Stimulated activated CD8-positive, alpha-beta memory T cell treated with anti-CD3 and anti-CD28 coated beads, Interleukin-7, amount 100 ng/mL, for 1 hour (primary cell): ENCODE results near the gene CUL9.

Source experiments
- DNase-seq, 2 donors: peaks; one replicate each; pipeline ENCODE4 v3.0.0-alpha.2; 2020; ENCODE audit warnings: low read depth in 2 of 2

The CUL9 gene

DNA sequence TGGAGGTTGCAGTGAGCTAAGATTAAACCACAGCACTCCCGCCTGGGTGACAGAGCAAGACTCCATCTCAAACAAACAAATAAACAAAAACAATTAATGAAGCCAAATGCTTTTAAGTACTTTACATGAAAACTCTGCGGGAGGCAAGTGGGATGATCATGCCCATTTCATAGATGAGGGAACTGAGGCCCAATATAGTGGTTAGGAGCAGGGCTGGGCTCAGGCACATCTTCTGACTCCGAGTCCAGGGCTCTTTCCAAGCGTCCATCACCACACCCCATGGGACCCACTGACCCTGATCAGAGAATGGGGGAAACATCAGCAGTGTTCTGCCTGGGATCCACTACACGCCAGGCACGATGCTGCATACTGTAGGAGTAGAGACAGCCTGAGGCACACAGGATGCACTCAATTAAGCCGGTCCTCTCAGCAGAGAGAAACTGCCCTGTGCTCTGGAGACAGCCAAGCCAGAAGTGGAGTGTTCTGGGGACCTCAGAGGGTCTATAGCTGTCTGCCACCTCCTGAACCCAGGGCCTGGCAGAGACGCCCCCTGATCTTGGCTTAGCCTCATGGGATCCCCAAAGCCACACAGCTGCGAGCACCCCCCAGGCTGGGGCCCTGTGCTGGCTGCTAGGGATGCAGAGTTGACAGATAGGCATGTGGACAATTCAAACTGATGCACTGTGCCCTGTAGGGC is 74.8 kb downstream of the CUL9 start:
- DNase-seq = no peak

DNA sequence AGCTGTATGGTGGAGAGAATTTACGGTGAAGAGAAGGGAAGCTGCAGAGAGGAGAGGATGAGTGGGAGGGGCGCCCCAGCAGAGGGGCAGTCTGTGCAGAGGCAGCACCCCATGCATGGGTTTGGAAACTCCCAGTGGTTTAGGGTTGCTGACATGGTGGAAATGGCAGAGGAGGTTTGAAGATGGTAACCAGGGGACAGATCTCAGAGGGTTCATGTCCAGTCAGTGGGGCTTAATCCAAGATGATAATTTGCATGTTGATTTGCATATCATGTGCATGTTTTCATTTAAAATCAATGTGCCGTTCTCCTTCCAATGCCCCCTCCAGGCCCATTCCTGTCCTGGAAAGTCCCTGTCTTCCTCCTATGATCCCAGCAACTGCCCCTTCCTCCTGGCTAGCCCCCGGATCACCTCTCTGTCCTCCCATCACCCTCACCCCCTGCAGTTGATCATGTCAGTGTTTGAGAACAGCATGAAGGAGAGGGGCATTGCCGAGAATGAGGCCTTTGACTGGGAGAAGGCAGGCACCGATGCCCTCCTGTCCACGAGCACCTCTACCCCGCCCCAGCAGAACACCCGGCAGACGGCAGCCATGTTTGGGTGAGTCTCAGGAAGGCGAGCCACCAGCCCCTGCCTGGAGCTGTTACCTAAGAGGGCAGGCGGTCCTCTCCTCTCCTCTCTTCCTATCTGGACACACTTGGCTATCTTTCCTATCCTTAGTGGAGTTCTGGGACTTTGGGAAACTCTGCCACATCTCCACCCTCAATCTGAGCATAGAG is 75.6 kb downstream of the CUL9 start:
- no peak for DNase-seq

DNA sequence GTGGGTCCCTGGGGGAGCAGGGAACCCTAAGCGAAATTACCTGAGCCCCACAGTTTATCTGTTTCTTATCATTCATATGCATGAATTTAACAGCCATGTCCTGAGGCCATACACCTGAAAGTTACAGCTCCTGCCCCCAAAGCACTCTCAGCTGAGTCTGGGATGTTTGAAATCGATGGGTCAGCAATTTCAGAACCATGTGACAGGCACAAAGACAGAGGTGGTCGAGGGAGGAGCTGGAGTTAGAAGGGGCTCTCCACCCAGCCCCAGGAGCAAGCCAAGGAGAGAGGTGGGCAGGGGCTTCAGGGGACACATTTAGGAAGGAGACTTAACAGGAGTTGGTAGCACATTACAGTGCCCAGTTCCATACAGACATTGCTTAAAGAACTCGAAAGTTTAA is 76.2 kb downstream of the CUL9 start:
- DNase-seq = no peak

DNA sequence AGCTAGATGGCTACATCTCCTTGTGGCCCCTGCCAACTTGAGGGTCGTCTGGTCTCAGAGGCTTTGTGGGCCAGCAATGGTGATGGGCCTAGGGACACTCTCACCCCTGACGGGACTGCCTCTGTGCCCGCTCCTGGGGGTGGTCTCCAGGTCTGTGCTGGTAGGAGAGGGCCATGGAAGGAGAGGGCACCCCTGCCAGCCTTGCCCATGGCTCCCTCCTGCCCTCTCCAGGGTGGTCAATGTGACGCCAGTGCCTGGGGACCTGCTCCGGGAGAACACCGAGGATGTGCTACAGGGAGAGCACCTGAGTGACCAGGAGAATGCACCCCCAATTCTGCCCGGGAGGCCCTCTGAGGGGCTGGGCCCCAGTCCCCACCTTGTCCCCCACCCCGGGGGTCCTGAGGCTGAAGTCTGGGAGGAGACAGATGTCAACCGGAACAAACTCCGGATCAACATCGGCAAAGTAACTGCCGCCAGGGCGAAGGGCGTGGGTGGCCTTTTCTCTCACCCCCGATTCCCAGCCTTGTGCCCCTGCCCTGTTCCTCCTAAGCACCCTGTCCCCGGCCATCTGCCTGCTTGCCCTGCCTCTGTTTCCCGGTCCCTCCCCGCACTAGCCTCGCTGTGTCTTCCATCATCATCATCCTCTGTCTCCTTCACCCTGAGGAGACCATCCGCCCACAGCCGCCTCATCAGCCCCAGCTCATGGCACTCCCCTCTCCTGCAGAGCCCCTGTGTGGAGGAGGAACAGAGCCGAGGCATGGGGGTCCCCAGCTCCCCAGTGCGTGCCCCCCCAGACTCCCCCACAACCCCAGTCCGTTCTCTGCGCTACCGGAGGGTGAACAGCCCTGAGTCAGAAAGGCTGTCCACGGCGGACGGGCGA is 77.1 kb downstream of the CUL9 start:
- no peak for DNase-seq

DNA sequence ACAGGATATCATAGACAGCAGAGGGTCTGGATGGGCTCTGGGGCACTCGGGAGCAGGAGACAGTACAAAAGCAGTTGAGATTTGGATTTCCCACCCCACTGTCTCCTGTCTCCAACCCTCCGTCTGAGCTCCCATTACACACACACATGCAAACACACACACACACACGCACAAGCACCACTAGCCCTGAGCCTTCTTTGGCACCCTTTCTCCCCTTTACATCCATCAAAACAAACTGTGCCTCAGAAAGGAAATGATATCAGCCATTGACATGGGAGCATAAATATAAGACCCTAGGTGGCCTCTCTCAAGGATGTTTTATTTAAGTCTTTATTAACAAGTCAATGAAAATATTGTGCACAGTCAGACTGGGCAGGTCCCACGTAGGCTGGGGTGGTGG is 78.8 kb downstream of the CUL9 start:
- DNase-seq = no peak

DNA sequence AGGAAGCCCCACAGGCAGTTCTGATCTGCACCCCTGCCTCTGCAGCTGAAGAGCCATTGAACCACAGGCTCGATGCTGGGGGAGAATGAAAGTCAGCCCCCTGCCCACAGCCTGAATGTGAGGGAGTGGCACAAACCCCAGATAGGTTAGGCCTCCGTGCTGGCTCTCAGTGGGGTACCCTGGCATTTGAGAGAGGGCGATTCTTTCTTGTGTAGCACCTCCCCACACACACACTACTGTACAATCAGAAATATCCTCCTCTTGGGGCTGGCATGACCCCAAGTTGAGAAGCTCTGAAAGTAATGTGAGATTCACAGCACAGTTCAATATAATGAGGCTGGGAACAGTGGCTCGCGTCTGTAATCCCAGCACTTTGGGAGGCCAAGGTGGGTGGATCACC is 79.2 kb downstream of the CUL9 start:
- no peak for DNase-seq

DNA sequence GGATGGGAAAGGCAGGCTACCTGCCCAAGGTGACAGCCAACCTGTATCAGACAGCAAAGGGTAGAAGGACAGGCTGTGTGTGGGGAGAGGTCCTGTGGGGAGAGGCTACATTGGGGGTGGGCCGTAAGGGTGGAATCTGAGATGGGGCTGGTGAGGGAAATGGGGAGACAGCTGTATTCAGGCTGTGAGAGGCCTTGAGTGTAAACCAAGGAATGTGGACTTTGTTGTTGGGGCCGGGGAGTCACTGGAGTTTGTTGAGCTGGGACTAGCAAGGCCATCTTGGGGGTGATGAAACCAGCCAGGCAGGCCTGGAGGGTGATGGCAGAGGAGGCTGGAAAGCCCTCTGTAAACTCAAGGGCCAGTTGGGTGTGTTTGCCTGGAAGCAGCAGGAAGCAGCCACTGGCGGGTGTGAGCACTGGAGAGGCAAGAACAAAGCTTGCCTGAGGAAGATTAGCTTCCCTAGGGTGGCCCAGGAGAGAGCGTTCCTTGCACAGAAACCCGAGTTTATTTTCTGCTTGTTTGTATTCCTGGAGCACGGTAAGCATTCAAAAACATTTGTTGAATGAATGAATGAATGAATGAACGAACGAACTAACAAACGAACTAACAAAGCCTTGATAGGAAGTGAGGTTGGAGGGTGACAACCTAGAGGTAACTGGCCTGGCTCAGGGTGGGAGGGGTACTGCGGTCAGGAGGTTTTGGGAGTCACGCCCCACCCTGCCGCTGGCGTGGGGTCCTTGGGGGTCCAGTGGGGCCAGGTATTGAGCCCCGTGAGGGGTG is 80.2 kb downstream of the CUL9 start:
- no peak for DNase-seq

DNA sequence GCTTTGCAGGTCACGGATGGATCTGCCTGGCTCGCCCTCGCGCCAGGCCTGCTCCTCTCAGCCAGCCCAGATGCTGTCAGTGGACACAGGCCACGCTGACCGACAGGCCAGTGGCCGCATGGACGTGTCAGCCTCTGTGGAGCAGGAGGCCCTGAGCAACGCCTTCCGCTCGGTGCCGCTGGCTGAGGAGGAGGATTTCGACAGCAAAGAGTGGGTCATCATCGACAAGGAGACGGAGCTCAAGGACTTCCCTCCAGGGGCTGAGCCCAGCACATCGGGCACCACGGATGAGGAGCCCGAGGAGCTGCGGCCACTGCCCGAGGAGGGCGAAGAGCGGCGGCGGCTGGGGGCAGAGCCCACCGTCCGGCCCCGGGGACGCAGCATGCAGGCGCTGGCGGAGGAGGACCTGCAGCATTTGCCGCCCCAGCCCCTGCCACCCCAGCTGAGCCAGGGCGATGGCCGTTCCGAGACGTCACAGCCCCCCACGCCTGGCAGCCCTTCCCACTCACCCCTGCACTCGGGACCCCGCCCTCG is 80.9 kb downstream of the CUL9 start:
- no peak for DNase-seq

DNA sequence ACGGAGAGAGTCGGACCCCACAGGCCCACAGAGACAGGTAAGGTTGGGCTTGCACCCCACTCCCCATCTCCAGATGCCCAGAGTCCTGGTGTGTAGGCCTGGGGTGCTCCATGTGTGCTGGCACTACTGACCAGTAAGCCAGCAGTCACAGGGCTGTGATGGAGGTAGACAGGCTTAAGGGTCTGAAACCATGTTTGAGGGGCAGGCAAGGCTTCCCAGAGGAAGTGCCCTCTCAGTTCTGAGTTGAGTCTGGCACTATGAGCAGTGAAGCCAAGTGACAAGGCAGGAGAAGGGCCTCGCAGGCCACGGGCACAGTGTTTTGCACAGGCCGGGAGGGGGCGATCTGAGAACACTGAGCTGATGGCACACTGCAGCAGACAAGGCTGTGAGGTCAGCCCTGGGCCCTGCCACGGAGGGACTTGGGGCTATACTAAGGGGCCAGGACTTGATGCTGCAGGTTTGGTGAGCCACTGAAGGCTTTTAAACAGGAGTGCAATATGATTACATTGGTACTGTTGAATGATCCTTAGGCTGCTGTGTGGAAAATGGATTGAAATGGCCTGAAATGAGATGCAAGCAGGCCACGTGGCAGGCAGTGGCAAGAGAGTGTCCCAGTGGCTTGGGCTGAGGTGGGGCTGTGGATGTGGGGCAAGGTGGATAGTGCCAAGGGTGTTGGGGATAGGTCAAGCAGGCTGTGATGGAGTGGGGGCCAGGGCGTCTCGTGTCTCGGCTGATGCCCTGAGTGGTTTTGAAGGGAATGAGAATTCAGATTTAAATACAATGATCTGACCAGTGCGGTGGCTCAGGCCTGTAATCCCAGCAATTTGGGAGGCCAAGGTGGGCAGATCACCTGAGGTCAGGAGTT is 81.5 kb downstream of the CUL9 start:
- DNase-seq = peak; percentile 40 to 53

DNA sequence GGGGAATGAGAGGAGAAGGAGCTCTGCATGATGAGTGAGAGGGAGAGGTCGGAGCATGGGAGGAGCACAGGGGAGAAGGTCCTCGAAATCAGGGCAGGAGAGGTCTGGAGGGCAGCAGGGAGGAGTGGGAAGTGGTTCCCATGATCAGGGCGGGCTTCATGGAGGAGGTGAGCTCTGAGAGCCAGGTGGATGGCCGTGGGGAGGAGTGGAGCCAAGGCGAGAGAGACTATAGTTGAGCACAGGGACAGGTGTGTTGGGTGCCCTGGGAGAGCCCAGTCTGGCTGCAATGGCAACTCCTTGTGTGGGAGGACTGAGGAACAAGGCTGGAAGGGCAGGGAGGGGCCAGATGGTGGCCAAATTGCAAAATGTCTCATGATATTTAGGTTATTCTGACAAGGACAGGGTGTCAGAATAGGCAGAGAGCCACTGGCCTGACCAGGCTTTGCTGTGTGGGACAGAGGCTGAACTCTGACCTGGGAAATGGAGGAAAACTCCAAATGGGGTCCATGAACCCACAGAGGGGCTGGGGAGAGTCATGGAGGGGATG is 82.7 kb downstream of the CUL9 start:
- DNase-seq = no peak

DNA sequence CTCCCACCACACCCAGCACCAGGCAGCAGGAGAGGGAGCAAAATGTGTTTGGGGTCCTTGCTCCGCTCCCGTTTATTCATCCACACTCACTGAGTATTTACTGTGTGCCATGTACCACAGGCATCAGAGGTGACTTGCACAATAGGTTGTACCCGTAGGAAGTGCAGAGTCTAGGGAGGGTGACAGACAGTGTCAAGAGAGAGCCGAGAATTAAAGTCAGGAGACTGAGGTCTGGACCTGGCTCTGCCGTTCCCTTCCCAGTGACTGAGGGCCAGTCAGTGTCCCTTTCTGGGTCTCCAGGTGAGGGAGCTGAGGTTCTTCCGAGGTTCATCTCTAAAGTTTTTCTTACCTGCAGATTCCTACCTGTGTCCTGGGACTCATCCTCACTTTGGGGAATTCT is 83.6 kb downstream of the CUL9 start:
- no peak for DNase-seq

DNA sequence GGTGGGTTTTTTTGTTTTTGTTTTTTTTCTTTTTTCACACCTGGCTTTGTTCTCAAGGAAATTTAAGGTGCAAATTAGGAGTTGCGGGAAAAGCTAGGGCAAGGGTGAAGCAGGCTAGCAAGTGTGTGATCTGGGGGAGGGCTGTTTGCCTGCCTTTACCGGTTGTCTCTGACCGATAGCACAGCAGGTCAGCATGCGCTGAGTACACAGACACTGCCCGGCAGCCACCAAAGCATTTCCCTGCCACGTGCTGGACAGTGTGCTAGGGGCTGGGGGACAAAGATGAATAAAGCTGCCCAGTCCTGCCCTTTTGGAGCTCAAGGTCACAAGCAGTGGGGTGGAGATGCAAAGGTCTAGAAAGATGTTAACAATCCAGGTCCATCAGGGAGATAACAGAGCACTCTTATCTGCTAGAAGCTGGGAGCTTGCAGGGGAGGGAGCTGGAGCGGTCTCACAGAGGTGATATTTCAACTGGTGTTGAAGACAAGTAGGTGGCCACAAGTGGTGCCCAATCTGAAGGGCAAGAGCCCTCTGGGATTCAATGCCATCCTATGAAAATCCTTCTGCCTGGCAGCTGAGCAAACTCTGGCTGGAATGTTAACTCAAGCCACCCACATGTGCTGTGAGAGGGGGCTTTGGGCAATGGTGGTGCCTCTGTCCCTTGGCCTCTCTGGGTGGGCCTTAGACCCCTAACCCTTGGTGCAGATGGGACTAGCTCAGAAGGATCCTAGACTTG is 85.8 kb downstream of the CUL9 start:
- DNase-seq = no peak

DNA sequence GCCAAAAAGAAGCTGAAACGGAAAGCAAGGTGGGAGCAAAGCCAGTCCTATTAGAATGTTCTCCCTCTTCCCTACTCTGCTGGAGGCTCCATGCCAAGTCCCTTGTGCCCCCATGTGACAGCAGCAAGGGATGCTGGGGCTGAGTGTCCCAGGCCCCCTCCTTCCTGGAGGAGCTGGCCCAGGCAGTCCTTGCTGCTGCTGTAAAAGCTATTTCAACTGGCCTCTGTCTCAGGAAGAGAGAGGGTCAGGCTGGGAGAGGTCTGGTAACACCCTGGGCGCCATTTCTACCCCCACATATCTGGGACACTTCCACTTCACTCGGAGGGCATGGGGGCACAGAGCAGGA is 86.3 kb downstream of the CUL9 start:
- no peak for DNase-seq

DNA sequence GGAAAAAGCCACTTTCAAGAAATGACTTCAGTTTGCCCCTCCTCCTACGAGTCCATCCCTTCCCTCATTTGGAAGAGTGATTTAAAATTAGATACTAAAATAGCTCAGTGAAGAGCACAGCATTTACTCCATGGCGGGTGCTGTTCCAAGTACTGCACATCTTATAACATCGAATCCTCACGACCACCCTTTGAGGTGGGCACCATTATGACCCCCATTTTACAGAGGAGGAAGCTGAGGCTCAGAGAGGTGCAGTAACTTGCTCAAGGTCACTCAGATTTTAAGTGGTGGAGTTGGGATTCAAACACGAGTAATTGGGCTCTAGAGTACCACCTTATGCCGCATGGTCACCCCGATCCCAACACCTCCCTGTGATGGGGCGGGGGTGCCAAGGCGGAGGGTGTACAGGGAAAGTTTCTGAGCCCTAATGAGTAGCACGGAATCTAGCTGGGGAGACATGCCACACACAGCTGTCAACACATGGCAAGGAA is 86.8 kb downstream of the CUL9 start:
- DNase-seq = no peak

DNA sequence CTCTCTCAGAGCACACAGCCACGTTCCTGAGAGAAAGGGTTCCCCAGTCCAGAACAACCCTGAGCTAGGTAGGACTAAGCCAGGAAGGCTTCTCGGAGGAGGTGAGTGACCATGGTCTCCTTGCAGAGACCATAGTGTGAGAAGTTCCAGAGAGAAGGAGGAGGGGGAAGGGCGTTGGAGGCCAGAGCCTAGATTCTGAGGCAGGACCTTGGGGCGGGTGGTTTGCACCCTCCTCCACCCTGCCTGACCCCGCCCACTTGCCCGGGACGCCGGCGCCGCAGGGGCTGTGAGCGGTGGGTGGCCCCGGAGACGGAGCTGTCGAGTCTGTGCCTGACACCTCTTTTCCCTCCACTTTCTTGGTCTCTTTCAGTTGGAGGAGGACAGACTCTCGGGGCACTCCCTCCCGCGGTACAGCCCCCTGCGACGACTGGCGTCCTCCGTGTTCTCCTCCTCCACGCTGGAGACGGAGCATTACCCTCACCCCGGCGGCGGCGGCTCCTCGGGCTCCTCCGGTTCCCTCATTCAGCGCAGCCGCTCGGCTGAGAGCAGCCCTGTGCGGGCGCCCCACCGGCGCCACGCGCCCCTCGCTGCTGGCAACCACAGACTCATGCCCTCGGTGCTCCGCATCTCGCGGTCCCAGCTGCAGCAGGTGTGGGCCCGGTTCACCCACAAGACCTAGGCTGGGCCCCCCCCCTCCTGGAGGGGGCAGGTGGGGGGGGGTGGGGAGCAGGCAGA is 87.4 kb downstream of the CUL9 start:
- DNase-seq = no peak

DNA sequence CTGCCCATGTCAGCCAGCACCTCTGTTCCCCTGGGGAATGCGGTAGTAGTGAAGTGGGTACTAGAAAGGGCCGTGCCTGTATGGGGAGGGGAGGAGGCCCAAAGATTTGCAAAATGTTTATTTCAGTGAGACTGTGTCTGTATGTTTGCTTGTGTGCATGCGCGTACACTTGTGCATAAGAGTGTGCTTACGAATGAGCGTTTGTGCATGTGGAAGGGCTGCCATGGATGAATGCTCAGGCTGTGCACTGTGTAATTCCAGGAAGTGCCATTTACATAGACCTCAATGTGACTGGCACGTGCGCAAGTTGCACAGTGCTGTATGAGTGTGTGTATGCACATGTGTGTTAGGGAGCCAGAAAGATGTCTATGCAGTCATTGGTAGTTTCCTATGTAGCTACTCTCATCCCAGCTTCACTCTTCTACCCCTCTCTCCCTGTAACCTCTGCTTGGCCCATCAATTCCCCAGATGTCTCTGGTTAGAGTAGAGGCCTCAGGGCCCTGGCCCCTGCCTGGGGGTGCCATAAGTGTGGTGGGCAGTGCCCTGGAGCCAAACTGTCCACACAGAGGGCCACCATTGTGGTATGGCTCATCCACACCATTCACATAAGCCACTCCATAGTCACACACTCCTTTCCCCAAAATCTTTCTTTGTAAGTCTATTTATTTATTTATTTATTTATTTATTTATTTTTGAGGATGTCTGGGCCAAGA is 89.3 kb downstream of the CUL9 start:
- DNase-seq = no peak

DNA sequence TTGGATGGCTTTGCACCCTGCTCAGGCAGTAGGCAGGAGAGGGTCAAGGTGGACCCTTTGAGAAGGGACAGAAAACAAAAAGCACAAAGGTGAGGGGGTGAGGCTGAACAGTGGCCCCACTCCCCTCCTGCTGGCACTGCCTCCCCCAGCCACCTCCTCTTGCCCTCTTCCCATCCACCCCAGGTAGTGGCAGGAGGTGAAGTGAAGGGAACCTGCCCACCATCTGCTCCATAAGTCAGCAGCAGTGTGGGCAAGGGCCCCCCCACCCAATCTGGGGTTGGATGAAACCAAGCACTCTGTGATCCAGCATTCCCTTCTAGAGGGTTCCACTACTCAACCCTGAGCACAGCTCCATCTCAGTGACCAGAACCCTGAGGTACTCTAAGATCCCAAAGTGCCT is 89.9 kb downstream of the CUL9 start:
- no peak for DNase-seq

DNA sequence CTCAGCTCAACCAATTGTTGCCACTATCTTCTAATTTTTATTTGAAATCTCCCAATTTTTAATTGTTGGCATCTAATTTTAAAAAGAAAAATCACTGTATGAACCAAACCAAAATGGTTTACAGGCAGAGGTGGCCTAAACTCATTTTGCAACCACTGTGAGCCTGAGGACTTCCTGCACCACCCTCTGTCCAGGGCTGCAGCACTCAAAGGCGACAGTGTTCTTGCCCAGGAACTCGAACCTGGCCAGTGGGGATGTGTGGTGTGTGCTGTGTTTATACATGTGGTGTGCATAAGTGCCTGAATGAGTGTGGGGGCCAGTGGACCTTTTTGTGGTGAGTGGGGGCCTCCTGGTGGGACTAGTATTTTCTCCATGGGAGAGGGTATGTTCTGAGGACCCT is 91.7 kb downstream of the CUL9 start:
- DNase-seq = no peak
